Heart left ventricle (tissue), 16 donors: ENCODE data around the gene FAM219B. TPM values are rescaled to one million over a fixed set of nuclear protein-coding genes. Genes with fewer than 3 reads are reported as not detected.
A peak's percentile ranks its signal among the peaks of the same experiment; 100 is the strongest.

Experiments
- ATAC-seq, 4 donors: fragments of 200-7000 bp; cut with Tn5 transposase; one replicate each; pipeline ENCODE4 v1.9.1; 2020 to 2022; ENCODE audit warnings: moderate library complexity in 4 of 4, mild to moderate bottlenecking in 3 of 4, moderate number of reproducible peaks in 1 of 4
- DNase-seq, 5 donors: peaks; one replicate each; pipeline ENCODE4 v3.0.0-alpha.2; 2020
- H3K27ac ChIP-seq, 12 donors: fragments of 200-600 bp; sonication (generic) in 4 of 12; one replicate each; pipeline versions ENCODE4 v1.5.0 to v1.8.0; 2016 to 2022; ENCODE audit warnings: mild to moderate bottlenecking in 2 of 12
- H3K27me3 ChIP-seq, 9 donors: fragments of 200-600 bp; sonication (generic) in 2 of 9; one replicate each; pipeline versions ENCODE4 v1.5.1 to v1.8.0; 2016 to 2022; ENCODE audit warnings: mild to moderate bottlenecking in 3 of 9
- H3K36me3 ChIP-seq, 9 donors: fragments of 200-600 bp; sonication (generic) in 2 of 9; one replicate each; pipeline versions ENCODE4 v1.5.0 to v1.8.0; 2018 to 2022; ENCODE audit warnings: mild to moderate bottlenecking in 2 of 9
- H3K4me1 ChIP-seq, 12 donors: fragments of 200-600 bp; sonication (generic) in 4 of 12; one replicate each; pipeline versions ENCODE4 v1.5.0 to v1.8.0; 2016 to 2022; ENCODE audit warnings: mild to moderate bottlenecking in 3 of 12
- H3K4me3 ChIP-seq, 12 donors: fragments of 200-600 bp; sonication (generic) in 4 of 12; one replicate each; pipeline versions ENCODE4 v1.5.0 to v1.8.0; 2017 to 2022; ENCODE audit warnings: mild to moderate bottlenecking in 9 of 12, moderate library complexity in 4 of 12
- H3K9me3 ChIP-seq, 12 donors: fragments of 200-600 bp; sonication (generic) in 4 of 12; one replicate each; pipeline versions ENCODE4 v1.5.0 to v1.8.0; 2016 to 2022; ENCODE audit warnings: mild to moderate bottlenecking in 1 of 12
- CTCF ChIP-seq, 12 donors: fragments of 200-600 bp; sonication (generic) in 4 of 12; IDR thresholded peaks; one replicate each; pipeline versions ENCODE4 v1.5.0 to v1.8.0; 2018 to 2022; ENCODE audit warnings: antibody characterized with exemption in 12 of 12, mild to moderate bottlenecking in 5 of 12
- POLR2A ChIP-seq, 2 donors: fragments of 450-650 bp; IDR thresholded peaks; one replicate each; pipeline ENCODE4 v1.6.1; 2017; ENCODE audit warnings: antibody characterized with exemption in 2 of 2, mild to moderate bottlenecking in 2 of 2, moderate library complexity in 2 of 2
- WGBS, 4 donors: extraction: QIAGEN DNeasy Blood & Tissue Kit in 2 of 4; methylation state at CpG; one replicate each; pipeline versions ENCODE4 v1.1.5 to v1.1.7; 2013 to 2018; 5-methylcytosine and 5-hydroxymethylcytosine counted together
- intact Hi-C, 10 donors: fragments of 100-400 bp; cut with DNase I; formaldehyde crosslinking; loops; one replicate each; pipeline versions ENCODE4 v1.11.1 to v1.14.2; 2022
- polyA plus RNA-seq, 2 donors: library from polyadenylated mRNA; stranded (reverse); fragments of 200-250 nt; gene quantifications; one replicate each; pipeline ENCODE4 v1.2.3, GENCODE V29; 2013
- total RNA-seq, 9 donors: library from RNA; depleted of rRNA in 2 of 9; stranded (reverse); fragments of >200 nt in 2 of 9; fragmentation: NEBNext Ultra II Directional in 3 of 9; extraction: Animal tissue kit (Norgen Biotek cat#: 25700) in 3 of 9; gene quantifications; one replicate each; pipeline versions ENCODE4 v1.1.0 to v1.2.4, GENCODE V29; 2016 to 2023
- donor health status: ischemic (EF 13 %, LVEDD 7.1; RV severe dilation, severe dysfunction).
- donor health status: healthy with polysubstance abuse.
- donor health status: DM: no; HTN: yes; CAD: no.
- donor health status: DM: no; HTN: no; CAD: no.
- donor health status: ischemic (EF 25% LVEDD 6.9; RV normal size, moderate dysfunction).
- donor health status: ischemic (EF 25% LVEDD 5.7; RV mildly dilated, moderate dysfunction).
- donor health status: healthy.
- donor health status: DM: yes; HTN: yes; CAD: no.
- donor health status: ischemic (EF 35%, LVEDD 5.7; RV mildly dilated, moderate dysfunction).
- donor health status: nonischemic (EF 11% LVEDD 7.7; RV severe dilation, severe dysfunction).
- donor health status: DM: yes; HTN: yes; CAD: no.
- donor health status: PGD.
- donor health status: ischemic (EF 29% LVEDD 5.4; RV normal size, mild dysfunction).
- donor health status: nonischemic (EF 23%, LVEDD 6.1; RV moderate dilation, normal function).

Gene FAM219B
- total and polyA plus RNA-seq, 11 donors = 31.3 to 110 (median 86.1) TPM

GRCh38 chr15:74885461-74885860, 21.2 kb downstream of the FAM219B start:
- no peak for ATAC-seq
- WGBS, 4 donors = 86 to 89% (median 88%) methylated on average over 5 of the region's 5 CpGs
- intact Hi-C loops = no loop called here

GRCh38 chr15:74884428-74885223, 22.0 kb downstream of the FAM219B start:
- H3K4me1 ChIP-seq = peaks cover 0 to 41% (median 10%) of the 10 kb centered on the region in 12 donors
- H3K27ac ChIP-seq = peak overlapping the region in 1 of 12 donors; percentile 27
- H3K4me3 ChIP-seq = no peak overlapping the region
- no peaks in the 10 kb centered on the region for H3K36me3 ChIP-seq
- ATAC-seq = no peak
- no peak for TF ChIP-seq CTCF (IDR thresholded peaks at IDR 0.05)
- peak in 1 of 5 donors; percentile 5 for DNase-seq
- WGBS, 4 donors = 78 to 86% (median 81%) methylated on average over 4 of the region's 4 CpGs
- H3K27me3 ChIP-seq = no peaks in the 10 kb centered on the region
- H3K9me3 ChIP-seq = peaks cover 0 to 4% (median 0%) of the 10 kb centered on the region in 12 donors
- intact Hi-C loops = no loop called here

More at GRCh38 chr15:74885461-74885860, 21.2 kb downstream of the FAM219B start:
- peak in 1 of 5 donors; percentile 2 for DNase-seq
- TF ChIP-seq CTCF (IDR thresholded peaks at IDR 0.05) = no peak
- no peak for TF ChIP-seq POLR2A (IDR thresholded peaks at IDR 0.05)
- Histone ChIP-seq H3K9me3 (peaks cover 0 to 4% (median 0%) of the 10 kb centered on the region in 12 donors), H3K4me1 (peaks cover 0 to 45% (median 12%) of the 10 kb centered on the region in 12 donors), H3K27ac (peak overlapping the region in 1 of 12 donors; percentile 49), H3K27me3 (no peaks in the 10 kb centered on the region), H3K36me3 (no peaks in the 10 kb centered on the region), H3K4me3 (no peak overlapping the region)

- ATAC-seq = no peak
- no peak for DNase-seq
- H3K4me3 ChIP-seq = no peak overlapping the region
- H3K4me1 ChIP-seq = peaks cover 0 to 29% (median 0%) of the 10 kb centered on the region in 12 donors
- no peaks in the 10 kb centered on the region for H3K36me3 ChIP-seq
- no peaks in the 10 kb centered on the region for H3K27me3 ChIP-seq
- TF ChIP-seq CTCF (IDR thresholded peaks at IDR 0.05) = no peak
- no peak for TF ChIP-seq POLR2A (IDR thresholded peaks at IDR 0.05)
- H3K27ac ChIP-seq = no peak overlapping the region
- intact Hi-C loops = no loop called here
- 90 to 97% (median 96%) methylated on average over 6 of the region's 6 CpGs for WGBS, 4 donors
- H3K9me3 ChIP-seq = peaks cover 0 to 4% (median 0%) of the 10 kb centered on the region in 12 donors
Observed at GRCh38 chr15:74882528-74882927, 24.1 kb downstream of the FAM219B start.

- Histone ChIP-seq H3K4me1 (peaks cover 0 to 9% (median 0%) of the 10 kb centered on the region in 12 donors), H3K27ac (no peak overlapping the region), H3K4me3 (no peak overlapping the region), H3K9me3 (peaks cover 0 to 4% (median 0%) of the 10 kb centered on the region in 12 donors), H3K27me3 (no peaks in the 10 kb centered on the region), H3K36me3 (no peaks in the 10 kb centered on the region)
- DNase-seq (no peak), ATAC-seq (no peak)
- WGBS, 4 donors = 73 to 86% (median 82%) methylated on average over 4 of the region's 4 CpGs
- intact Hi-C loops = no loop called here
- no peak for TF ChIP-seq POLR2A (IDR thresholded peaks at IDR 0.05)
- TF ChIP-seq CTCF (IDR thresholded peaks at IDR 0.05) = no peak
Observed at GRCh38 chr15:74878273-74878672, 28.4 kb downstream of the FAM219B start.
